ENCODE data around the gene KYNU.

GRCh38 chr2:143083636-143084035 lies 206.2 kb downstream of the KYNU start:
- TF ChIP-seq CTCF (IDR thresholded peaks at IDR 0.05; ENCODE audit: low read length): no peak
- no peak for TF ChIP-seq EZH2 (IDR thresholded peaks at IDR 0.05; ENCODE audit: borderline replicate concordance, low read length)
